ENCODE results near the gene DOK1. TPM values are rescaled to one million over a fixed set of nuclear protein-coding genes. Genes with fewer than 3 reads are reported as not detected.

DOK1 gene
- total and polyA plus RNA-seq, 2 donors = 6.0 to 18.7 TPM

DNA sequence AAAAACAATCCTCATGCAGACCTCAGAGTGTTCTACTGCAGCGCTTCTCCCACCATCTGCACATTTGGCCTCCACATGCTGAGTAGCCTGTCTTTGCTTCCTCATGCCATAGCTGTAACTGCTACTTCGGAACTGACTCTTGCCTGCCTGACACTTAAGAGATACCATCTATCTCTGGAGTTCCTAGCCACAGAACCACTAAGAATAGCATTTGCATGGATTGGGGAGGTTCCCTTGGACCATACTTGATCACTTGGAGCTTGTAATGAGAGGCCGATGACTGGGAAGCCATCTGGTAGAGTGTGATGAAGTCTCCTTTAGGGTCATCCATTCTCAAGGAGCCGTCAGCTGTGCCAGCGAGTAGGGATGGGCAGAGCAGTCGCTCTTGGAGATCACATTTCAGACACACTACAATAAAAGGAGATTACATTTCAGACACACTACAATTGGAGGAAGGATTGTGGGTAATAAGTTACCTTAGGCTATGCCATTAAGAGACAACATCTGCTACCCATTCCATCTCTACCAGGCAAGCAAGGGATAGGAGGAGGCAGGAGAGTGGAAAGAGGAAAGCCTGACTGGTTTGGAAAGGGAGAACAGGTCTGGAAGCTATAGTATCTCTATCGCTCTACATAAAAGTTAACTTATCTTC lies 21.8 kb downstream of the DOK1 start:
- Histone ChIP-seq H3K4me1 (ENCODE audit: insufficient read depth) (no peaks in the 10 kb centered on the region), H3K4me3 (ENCODE audit: low read depth, low read length) (no peak overlapping the region), H3K27ac (ENCODE audit: low read depth) (no peak overlapping the region), H3K36me3 (ENCODE audit: insufficient read depth) (no peaks in the 10 kb centered on the region)
- 63% methylated on average over 7 of the region's 7 CpGs for WGBS
- DNase-seq (ENCODE audit: extremely low spot score) = no peak

- H3K27ac ChIP-seq (ENCODE audit: low read depth) = no peak overlapping the region
- WGBS = 18% methylated on average over 1 of the region's 1 CpG
- DNase-seq (ENCODE audit: extremely low spot score) = no peak
Measured at GRCh38 chr2:74576863-74577229, 22.3 kb downstream of the DOK1 start.

GRCh38 chr2:74577448-74577847 lies 22.9 kb downstream of the DOK1 start:
- H3K27ac ChIP-seq (ENCODE audit: low read depth) = no peak overlapping the region
- DNase-seq (ENCODE audit: extremely low spot score) = no peak

More at GRCh38 chr2:74576863-74577229, 22.3 kb downstream of the DOK1 start:
- no peak overlapping the region for H3K4me3 ChIP-seq (ENCODE audit: low read depth, low read length)
- no peaks in the 10 kb centered on the region for H3K36me3 ChIP-seq (ENCODE audit: insufficient read depth)
- H3K4me1 ChIP-seq (ENCODE audit: insufficient read depth) = no peaks in the 10 kb centered on the region

DNA sequence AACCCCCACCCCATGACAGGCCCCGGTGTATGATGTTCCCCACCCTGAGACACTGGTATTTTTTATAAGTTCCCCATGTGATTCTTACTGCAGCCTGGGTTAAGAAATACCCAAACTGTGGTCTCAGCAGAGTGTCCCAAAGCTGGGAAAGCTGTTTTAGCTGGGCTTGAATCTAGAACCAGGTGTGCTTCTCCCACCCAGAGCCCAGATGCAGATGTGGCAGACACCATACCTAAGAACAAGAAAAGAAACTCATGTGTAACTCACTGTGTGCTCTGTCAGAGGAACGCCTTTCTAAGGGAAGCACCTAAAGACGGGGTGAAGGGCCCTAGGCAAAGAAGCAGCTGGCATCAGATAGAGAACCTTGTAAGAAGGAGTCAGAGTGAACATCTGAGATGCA lies 23.9 kb downstream of the DOK1 start:
- H3K27ac ChIP-seq (ENCODE audit: low read depth) = no peak overlapping the region
- WGBS = 81% methylated on average over 3 of the region's 3 CpGs
- DNase-seq (ENCODE audit: extremely low spot score) = no peak
- no peak overlapping the region for H3K4me3 ChIP-seq (ENCODE audit: low read depth, low read length)
- H3K4me1 ChIP-seq (ENCODE audit: insufficient read depth) = no peaks in the 10 kb centered on the region
- H3K36me3 ChIP-seq (ENCODE audit: insufficient read depth) = no peaks in the 10 kb centered on the region

More at GRCh38 chr2:74577448-74577847, 22.9 kb downstream of the DOK1 start:
- H3K4me1 ChIP-seq (ENCODE audit: insufficient read depth) = no peaks in the 10 kb centered on the region
- H3K4me3 ChIP-seq (ENCODE audit: low read depth, low read length) = no peak overlapping the region
- WGBS = 26% methylated on average over 2 of the region's 2 CpGs
- no peaks in the 10 kb centered on the region for H3K36me3 ChIP-seq (ENCODE audit: insufficient read depth)

DNA sequence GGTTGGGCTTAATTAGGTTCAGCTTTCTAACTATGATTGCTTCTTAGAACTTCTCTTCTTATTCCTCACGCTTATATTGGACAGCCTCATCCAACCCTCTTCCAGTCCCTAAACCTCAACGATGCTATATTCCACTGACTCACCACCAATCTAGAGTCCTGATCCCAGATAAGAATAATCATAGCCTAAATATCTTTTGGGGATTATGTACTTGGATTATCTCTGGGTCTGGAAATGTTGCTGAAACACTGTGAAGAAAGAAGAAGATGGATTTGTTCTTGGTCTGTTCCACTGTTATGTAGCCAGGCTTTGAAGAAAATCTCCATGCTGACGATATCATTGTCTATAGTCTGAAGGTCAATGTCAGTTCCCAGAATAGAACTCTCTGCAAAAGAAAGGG lies 26.9 kb downstream of the DOK1 start:
- Histone ChIP-seq H3K4me1 (ENCODE audit: insufficient read depth) (no peaks in the 10 kb centered on the region), H3K27ac (ENCODE audit: low read depth) (no peak overlapping the region), H3K36me3 (ENCODE audit: insufficient read depth) (no peaks in the 10 kb centered on the region), H3K4me3 (ENCODE audit: low read depth, low read length) (no peak overlapping the region)
- whole genome bisulfite sequencing = 64% methylated on average over 3 of the region's 3 CpGs
- DNase-seq (ENCODE audit: extremely low spot score) = no peak

DNA sequence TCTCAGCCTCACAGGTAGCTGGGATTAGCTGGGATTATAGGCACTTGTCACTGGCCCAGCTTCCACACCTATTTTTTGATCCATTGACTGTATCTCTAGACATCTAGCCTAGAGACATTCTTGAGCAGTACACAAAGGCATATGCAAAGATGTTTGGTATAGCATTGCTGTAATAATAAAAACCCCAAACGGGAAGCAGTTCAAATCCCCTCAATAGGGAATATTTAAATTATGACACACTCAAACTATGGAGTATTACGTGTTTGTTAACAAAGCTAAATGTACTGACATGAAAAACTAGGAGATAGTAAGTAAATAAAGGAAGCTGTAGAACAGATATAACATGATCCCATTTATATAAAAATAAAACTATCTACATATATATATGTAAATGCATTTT lies 27.7 kb downstream of the DOK1 start:
- no peaks in the 10 kb centered on the region for H3K4me1 ChIP-seq (ENCODE audit: insufficient read depth)
- DNase-seq (ENCODE audit: extremely low spot score) = no peak
- no peak overlapping the region for H3K27ac ChIP-seq (ENCODE audit: low read depth)
- H3K4me3 ChIP-seq (ENCODE audit: low read depth, low read length) = no peak overlapping the region
- no peaks in the 10 kb centered on the region for H3K36me3 ChIP-seq (ENCODE audit: insufficient read depth)
- WGBS = 68% methylated on average over 2 of the region's 2 CpGs

DNA sequence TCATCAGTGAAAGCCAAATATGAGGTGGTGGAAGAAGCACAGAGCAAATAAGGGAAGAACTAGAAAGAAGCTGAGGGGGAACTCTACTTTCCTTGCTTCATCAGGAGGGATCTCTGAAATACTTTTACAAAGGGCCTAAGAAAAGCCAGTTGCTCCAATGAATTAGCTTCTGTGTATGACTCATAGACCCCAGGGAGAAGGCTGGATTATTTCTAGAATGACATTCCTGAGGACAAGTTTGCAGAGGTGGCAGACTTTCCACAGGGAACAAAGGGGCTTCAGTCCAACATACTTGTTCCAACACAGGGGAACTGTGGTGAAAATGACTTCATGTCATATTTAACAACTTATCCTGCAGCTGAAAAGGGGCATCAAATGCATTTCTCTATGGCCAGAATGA lies 29.0 kb downstream of the DOK1 start:
- no peaks in the 10 kb centered on the region for H3K4me1 ChIP-seq (ENCODE audit: insufficient read depth)
- no peak for DNase-seq (ENCODE audit: extremely low spot score)
- H3K4me3 ChIP-seq (ENCODE audit: low read depth, low read length) = no peak overlapping the region
- H3K36me3 ChIP-seq (ENCODE audit: insufficient read depth) = no peaks in the 10 kb centered on the region
- H3K27ac ChIP-seq (ENCODE audit: low read depth) = no peak overlapping the region

GRCh38 chr2:74584088-74584645 lies 29.6 kb downstream of the DOK1 start:
- Histone ChIP-seq H3K36me3 (ENCODE audit: insufficient read depth) (no peaks in the 10 kb centered on the region), H3K4me3 (ENCODE audit: low read depth, low read length) (no peak overlapping the region), H3K27ac (ENCODE audit: low read depth) (no peak overlapping the region), H3K4me1 (ENCODE audit: insufficient read depth) (no peaks in the 10 kb centered on the region)
- 62% methylated on average over 2 of the region's 2 CpGs for WGBS
- no peak for DNase-seq (ENCODE audit: extremely low spot score)

- Histone ChIP-seq H3K4me1 (ENCODE audit: insufficient read depth) (no peaks in the 10 kb centered on the region), H3K27ac (ENCODE audit: low read depth) (no peak overlapping the region), H3K36me3 (ENCODE audit: insufficient read depth) (no peaks in the 10 kb centered on the region), H3K4me3 (ENCODE audit: low read depth, low read length) (no peak overlapping the region)
- no peak for DNase-seq (ENCODE audit: extremely low spot score)
- 50% methylated on average over 4 of the region's 4 CpGs for WGBS
Measured at GRCh38 chr2:74585406-74586185, 31.1 kb downstream of the DOK1 start.

- Histone ChIP-seq H3K36me3 (ENCODE audit: insufficient read depth) (no peaks in the 10 kb centered on the region), H3K4me1 (ENCODE audit: insufficient read depth) (no peaks in the 10 kb centered on the region), H3K4me3 (ENCODE audit: low read depth, low read length) (no peak overlapping the region), H3K27ac (ENCODE audit: low read depth) (no peak overlapping the region)
- DNase-seq (ENCODE audit: extremely low spot score) = peak; percentile 50
- 18% methylated on average over 6 of the region's 6 CpGs for WGBS
Measured at GRCh38 chr2:74587664-74588277, 33.3 kb downstream of the DOK1 start.

GRCh38 chr2:74588664-74589063 lies 34.1 kb downstream of the DOK1 start:
- no peak for DNase-seq (ENCODE audit: extremely low spot score)
- 61% methylated on average over 2 of the region's 2 CpGs for WGBS
- H3K4me1 ChIP-seq (ENCODE audit: insufficient read depth) = no peaks in the 10 kb centered on the region
- no peaks in the 10 kb centered on the region for H3K36me3 ChIP-seq (ENCODE audit: insufficient read depth)
- no peak overlapping the region for H3K27ac ChIP-seq (ENCODE audit: low read depth)
- H3K4me3 ChIP-seq (ENCODE audit: low read depth, low read length) = no peak overlapping the region

DNA sequence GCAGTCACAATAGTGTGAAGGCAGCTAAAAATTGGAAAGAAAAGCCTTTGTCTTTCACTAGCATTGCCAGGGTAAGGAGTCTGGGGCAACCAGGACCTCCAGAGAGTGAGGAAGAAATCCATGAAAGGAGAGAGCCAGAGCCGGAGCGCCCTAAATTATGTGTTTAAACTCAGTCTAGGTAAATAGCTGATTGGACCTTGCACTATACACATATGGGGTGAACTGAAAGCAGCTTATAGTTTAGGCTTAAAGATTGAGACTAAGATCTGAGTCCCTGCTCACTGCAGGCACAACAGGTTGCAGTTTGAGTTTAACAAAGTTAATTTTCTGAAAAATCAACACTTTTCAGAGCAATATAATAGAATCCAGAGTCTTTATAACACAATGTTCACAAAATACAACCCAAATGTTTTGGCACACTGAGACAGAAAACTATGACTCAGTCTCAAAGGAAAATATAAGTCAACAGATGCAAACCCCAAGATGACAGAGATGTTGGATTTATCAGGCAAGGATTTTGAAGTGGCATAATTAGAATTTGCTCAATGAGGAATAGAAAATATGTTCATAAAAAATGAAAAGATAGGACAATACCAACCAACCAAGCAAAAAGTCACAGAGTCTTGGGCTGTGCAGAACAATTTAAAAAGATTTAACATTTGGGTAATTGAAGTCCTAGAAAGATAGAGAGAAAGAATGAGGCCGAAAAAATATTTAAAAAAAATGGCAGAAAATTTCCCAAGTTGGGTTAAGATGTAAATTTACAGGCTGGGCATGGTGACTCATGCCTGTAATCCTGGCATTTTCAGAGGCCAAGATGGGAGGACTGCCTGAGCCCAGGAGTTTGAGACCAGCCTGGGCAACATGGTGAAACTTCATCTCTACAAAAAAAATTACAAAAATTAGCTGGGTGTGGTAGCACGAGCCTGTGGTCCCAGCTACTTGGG lies 39.6 kb downstream of the DOK1 start:
- Histone ChIP-seq H3K36me3 (ENCODE audit: insufficient read depth) (no peaks in the 10 kb centered on the region), H3K4me3 (ENCODE audit: low read depth, low read length) (no peak overlapping the region), H3K27ac (ENCODE audit: low read depth) (no peak overlapping the region), H3K4me1 (ENCODE audit: insufficient read depth) (no peaks in the 10 kb centered on the region)
- WGBS = 73% methylated on average over 4 of the region's 4 CpGs
- no peak for DNase-seq (ENCODE audit: extremely low spot score)

DNA sequence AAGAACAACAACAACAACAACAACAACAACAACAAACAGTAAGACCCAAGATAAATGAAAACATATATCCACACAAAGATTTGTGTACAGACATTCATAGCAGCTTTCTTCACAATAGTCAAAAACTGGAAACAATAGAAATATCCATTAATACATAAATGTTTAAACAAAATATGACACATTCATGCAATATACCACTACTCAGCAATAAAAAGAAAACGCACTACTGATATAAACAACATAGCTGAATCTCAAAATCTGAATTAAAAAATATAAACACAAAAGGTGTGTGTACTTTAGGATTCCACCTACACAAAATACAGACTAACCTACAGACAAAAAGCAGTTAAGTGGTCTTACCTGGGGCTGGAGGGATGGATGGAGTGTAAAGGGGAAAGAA lies 42.1 kb downstream of the DOK1 start:
- Histone ChIP-seq H3K27ac (ENCODE audit: low read depth) (no peak overlapping the region), H3K4me3 (ENCODE audit: low read depth, low read length) (no peak overlapping the region), H3K4me1 (ENCODE audit: insufficient read depth) (no peaks in the 10 kb centered on the region), H3K36me3 (ENCODE audit: insufficient read depth) (no peaks in the 10 kb centered on the region)
- WGBS = 34% methylated on average over 1 of the region's 1 CpG
- no peak for DNase-seq (ENCODE audit: extremely low spot score)
